Measurements from ENCODE around the gene PATZ1. TPM values are rescaled to one million over a fixed set of nuclear protein-coding genes. Genes with fewer than 3 reads are reported as not detected.
A peak's percentile ranks its signal among the peaks of the same experiment; 100 is the strongest.

PATZ1 gene
- total RNA-seq (2014; rRNA removed; shearing (Covaris generic)), result 51.5 and 56.8 TPM in 2 replicates
- polyA plus RNA-seq (2016; fragmentation: Nextera tagmentation; extraction: Ambion mirVana), result 22.0 and 23.2 TPM in 2 replicates
- long read RNA-seq, transcript PATZ1-201 (3 exons, 2,516 nt), result major isoform, 5 of 16 reads
- long read RNA-seq, partial matches to known transcripts, result 1 of 16 reads
- long read RNA-seq, other reads (novel, unspliced or antisense), result 6 of 16 reads

GRCh38 chr22:31346255-31346732 lies at the start of gene PATZ1:
TSS of gene PATZ1 (minus strand) at chr22:31346346. CDS start at chr22:31345602, 744 bp downstream.
- Mint-ChIP-seq H3K36me3 (ENCODE audit: low read depth) (peaks cover 43% of the 10 kb centered on the region), H3K27me3 (ENCODE audit: insufficient read depth, low read depth, poor library complexity) (peaks cover 24% of the 10 kb centered on the region), H3K27ac (peak within 1 kb of the TSS; percentile 95), H3K4me3 (peak within 1 kb of the TSS; percentile 88), H3K4me1 (peaks cover 44% of the 10 kb centered on the region), H3K9me3 (no peaks in the 10 kb centered on the region)
- H3F3A ChIP-seq (replicated peaks; ENCODE audit: low read depth), result peaks cover 18% of the 10 kb centered on the region
- H3K9me2 ChIP-seq (ENCODE audit: insufficient read depth), result no peaks in the 10 kb centered on the region
- peaks cover 36% of the 10 kb centered on the region for H3K79me2 ChIP-seq (replicated peaks; ENCODE audit: insufficient read depth)
- no peaks in the 10 kb centered on the region for H3K27me3 ChIP-seq (ENCODE audit: insufficient read depth)
- H2AFZ ChIP-seq, result no peak within 1 kb of the TSS; the same call in 1 of the 2 replicates
- no peak for TF ChIP-seq NANOG (IDR thresholded peaks at IDR 0.05; ENCODE audit: borderline replicate concordance)
- TF ChIP-seq EZH2phosphoT487 (IDR thresholded peaks at IDR 0.05; ENCODE audit: unreplicated experiment), result no peak
- TF ChIP-seq STAT1 (IDR thresholded peaks at IDR 0.05; ENCODE audit: unreplicated experiment), result no peak
- no peak for TF ChIP-seq POLR2AphosphoS5 (IDR thresholded peaks at IDR 0.05; ENCODE audit: low read depth)
- TF ChIP-seq JUNB (IDR thresholded peaks at IDR 0.05; ENCODE audit: unreplicated experiment), result no peak
- TF ChIP-seq, protein P1, sequence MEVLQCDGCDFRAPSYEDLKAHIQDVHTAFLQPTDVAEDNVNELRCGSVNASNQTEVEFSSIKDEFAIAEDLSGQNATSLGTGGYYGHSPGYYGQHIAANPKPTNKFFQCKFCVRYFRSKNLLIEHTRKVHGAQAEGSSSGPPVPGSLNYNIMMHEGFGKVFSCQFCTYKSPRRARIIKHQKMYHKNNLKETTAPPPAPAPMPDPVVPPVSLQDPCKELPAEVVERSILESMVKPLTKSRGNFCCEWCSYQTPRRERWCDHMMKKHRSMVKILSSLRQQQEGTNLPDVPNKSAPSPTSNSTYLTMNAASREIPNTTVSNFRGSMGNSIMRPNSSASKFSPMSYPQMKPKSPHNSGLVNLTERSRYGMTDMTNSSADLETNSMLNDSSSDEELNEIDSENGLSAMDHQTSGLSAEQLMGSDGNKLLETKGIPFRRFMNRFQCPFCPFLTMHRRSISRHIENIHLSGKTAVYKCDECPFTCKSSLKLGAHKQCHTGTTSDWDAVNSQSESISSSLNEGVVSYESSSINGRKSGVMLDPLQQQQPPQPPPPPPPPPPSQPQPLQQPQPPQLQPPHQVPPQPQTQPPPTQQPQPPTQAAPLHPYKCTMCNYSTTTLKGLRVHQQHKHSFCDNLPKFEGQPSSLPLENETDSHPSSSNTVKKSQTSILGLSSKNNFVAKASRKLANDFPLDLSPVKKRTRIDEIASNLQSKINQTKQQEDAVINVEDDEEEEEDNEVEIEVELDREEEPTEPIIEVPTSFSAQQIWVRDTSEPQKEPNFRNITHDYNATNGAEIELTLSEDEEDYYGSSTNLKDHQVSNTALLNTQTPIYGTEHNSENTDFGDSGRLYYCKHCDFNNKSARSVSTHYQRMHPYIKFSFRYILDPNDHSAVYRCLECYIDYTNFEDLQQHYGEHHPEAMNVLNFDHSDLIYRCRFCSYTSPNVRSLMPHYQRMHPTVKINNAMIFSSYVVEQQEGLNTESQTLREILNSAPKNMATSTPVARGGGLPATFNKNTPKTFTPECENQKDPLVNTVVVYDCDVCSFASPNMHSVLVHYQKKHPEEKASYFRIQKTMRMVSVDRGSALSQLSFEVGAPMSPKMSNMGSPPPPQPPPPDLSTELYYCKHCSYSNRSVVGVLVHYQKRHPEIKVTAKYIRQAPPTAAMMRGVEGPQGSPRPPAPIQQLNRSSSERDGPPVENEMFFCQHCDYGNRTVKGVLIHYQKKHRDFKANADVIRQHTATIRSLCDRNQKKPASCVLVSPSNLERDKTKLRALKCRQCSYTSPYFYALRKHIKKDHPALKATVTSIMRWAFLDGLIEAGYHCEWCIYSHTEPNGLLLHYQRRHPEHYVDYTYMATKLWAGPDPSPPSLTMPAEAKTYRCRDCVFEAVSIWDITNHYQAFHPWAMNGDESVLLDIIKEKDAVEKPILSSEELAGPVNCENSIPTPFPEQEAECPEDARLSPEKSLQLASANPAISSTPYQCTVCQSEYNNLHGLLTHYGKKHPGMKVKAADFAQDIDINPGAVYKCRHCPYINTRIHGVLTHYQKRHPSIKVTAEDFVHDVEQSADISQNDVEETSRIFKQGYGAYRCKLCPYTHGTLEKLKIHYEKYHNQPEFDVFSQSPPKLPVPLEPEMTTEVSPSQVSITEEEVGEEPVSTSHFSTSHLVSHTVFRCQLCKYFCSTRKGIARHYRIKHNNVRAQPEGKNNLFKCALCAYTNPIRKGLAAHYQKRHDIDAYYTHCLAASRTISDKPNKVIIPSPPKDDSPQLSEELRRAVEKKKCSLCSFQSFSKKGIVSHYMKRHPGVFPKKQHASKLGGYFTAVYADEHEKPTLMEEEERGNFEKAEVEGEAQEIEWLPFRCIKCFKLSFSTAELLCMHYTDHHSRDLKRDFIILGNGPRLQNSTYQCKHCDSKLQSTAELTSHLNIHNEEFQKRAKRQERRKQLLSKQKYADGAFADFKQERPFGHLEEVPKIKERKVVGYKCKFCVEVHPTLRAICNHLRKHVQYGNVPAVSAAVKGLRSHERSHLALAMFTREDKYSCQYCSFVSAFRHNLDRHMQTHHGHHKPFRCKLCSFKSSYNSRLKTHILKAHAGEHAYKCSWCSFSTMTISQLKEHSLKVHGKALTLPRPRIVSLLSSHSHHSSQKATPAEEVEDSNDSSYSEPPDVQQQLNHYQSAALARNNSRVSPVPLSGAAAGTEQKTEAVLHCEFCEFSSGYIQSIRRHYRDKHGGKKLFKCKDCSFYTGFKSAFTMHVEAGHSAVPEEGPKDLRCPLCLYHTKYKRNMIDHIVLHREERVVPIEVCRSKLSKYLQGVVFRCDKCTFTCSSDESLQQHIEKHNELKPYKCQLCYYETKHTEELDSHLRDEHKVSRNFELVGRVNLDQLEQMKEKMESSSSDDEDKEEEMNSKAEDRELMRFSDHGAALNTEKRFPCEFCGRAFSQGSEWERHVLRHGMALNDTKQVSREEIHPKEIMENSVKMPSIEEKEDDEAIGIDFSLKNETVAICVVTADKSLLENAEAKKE (CRISPR knock-in tag; IDR thresholded peaks at IDR 0.05), result no peak
- no peak for TF ChIP-seq ZNF331 (CRISPR knock-in tag; IDR thresholded peaks at IDR 0.05; ENCODE audit: low read depth)
- no peak for TF ChIP-seq CTCF (conservative IDR thresholded peaks at IDR 0.05; ENCODE audit: low read depth in 2 of 2)
- TF ChIP-seq, protein P2, sequence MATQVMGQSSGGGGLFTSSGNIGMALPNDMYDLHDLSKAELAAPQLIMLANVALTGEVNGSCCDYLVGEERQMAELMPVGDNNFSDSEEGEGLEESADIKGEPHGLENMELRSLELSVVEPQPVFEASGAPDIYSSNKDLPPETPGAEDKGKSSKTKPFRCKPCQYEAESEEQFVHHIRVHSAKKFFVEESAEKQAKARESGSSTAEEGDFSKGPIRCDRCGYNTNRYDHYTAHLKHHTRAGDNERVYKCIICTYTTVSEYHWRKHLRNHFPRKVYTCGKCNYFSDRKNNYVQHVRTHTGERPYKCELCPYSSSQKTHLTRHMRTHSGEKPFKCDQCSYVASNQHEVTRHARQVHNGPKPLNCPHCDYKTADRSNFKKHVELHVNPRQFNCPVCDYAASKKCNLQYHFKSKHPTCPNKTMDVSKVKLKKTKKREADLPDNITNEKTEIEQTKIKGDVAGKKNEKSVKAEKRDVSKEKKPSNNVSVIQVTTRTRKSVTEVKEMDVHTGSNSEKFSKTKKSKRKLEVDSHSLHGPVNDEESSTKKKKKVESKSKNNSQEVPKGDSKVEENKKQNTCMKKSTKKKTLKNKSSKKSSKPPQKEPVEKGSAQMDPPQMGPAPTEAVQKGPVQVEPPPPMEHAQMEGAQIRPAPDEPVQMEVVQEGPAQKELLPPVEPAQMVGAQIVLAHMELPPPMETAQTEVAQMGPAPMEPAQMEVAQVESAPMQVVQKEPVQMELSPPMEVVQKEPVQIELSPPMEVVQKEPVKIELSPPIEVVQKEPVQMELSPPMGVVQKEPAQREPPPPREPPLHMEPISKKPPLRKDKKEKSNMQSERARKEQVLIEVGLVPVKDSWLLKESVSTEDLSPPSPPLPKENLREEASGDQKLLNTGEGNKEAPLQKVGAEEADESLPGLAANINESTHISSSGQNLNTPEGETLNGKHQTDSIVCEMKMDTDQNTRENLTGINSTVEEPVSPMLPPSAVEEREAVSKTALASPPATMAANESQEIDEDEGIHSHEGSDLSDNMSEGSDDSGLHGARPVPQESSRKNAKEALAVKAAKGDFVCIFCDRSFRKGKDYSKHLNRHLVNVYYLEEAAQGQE (IDR thresholded peaks at IDR 0.05; ENCODE audit: unreplicated experiment), result no peak
- TF ChIP-seq ZNF114 (CRISPR knock-in tag; IDR thresholded peaks at IDR 0.05), result no peak
- TF ChIP-seq ETS1 (IDR thresholded peaks at IDR 0.05), result no peak; the same call in 1 of the 2 replicates
- TF ChIP-seq CREB1 (CRISPR knock-in tag; IDR thresholded peaks at IDR 0.05; ENCODE audit: low read depth), result no peak
- no peak for TF ChIP-seq EZH2 (IDR thresholded peaks at IDR 0.05; ENCODE audit: low read depth, unreplicated experiment)
- H3K27ac ChIP-seq (ENCODE audit: low read depth), result peak within 1 kb of the TSS; percentile 99
- H3K4me3 ChIP-seq, result peak within 1 kb of the TSS; percentile 95
- DNase-seq (ENCODE audit: low spot score), result peak; percentile 77
- no peaks in the 10 kb centered on the region for H3K36me3 ChIP-seq (ENCODE audit: insufficient read depth)
- 0 out of 2 replicates have a peak, but pooled peaks cover 5% of the 10 kb centered on the region for H4K20me1 ChIP-seq (replicated peaks; ENCODE audit: insufficient read depth)
- no peak for ATAC-seq
- peaks cover 24% of the 10 kb centered on the region for H3K4me1 ChIP-seq (ENCODE audit: insufficient read depth)
- H3K4me2 ChIP-seq, result peak within 1 kb of the TSS; percentile 98

Data from GM23338 (cell line).